ENCODE data around the gene MAGI1. TPM values are rescaled to one million over a fixed set of nuclear protein-coding genes. Genes with fewer than 3 reads are reported as not detected.

The MAGI1 gene
- total RNA-seq, 2 donors from 2014 or later, result 23.4 to 41.4 TPM

DNA sequence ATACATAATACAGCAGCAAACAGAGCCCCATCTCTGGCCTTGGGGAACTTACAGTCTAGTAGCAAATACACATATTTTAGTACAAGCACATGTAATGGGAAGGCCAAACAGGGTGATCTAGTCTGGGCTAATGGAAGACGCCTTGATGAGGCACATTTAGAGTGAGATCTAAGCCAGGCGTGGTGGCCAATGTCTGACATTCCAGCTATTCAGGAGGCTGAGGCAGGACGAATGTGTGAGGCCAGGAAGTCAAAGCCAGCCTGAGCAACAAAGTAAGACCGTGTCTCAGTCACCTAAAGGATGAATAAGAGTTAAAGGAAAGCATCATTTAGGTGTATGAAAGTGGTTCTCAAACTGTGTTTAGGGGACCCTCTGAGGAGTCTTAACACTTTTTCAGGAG lies 291.9 kb downstream of the MAGI1 start:
- H3K4me3 ChIP-seq, result no peak overlapping the region
- no peak overlapping the region for H3K9ac ChIP-seq (ENCODE audit: low read depth in 2 of 2, low read length in 2 of 2)
- no peak for DNase-seq
- no peaks in the 10 kb centered on the region for H3K27me3 ChIP-seq
- no peak overlapping the region for H3K27ac ChIP-seq
- H3K4me1 ChIP-seq, result no peaks in the 10 kb centered on the region
- H3K9me3 ChIP-seq, result no peaks in the 10 kb centered on the region
- no peaks in the 10 kb centered on the region for H3K36me3 ChIP-seq
- no peak for TF ChIP-seq CTCF (IDR thresholded peaks at IDR 0.05)
- intact Hi-C loops (cut with DNase I), result no loop called here

DNA sequence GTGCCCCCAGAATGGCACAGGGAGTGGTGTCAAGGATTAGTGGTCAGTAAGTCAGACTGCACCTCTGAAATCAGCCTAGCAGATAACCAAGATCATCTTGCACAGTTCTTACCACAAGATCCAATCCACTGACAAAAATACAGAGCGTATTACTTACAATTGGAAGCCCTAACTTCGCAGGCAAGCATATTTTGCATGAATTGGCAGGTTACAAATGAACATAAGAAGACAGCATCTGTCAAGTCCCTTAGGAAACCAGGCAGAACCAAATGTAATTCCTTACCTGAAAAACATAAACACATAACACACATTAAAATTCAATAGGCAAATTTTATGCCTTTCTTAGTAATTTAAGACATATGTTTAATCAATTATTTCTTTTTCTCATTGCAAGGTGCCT lies 293.4 kb downstream of the MAGI1 start:
- no peak for TF ChIP-seq CTCF (IDR thresholded peaks at IDR 0.05)
- Histone ChIP-seq H3K27ac (no peak overlapping the region), H3K4me1 (no peaks in the 10 kb centered on the region), H3K9me3 (no peaks in the 10 kb centered on the region), H3K9ac (ENCODE audit: low read depth in 2 of 2, low read length in 2 of 2) (no peak overlapping the region), H3K4me3 (no peak overlapping the region), H3K27me3 (no peaks in the 10 kb centered on the region), H3K36me3 (no peaks in the 10 kb centered on the region)
- DNase-seq, result no peak
- intact Hi-C loops (cut with DNase I), result no loop called here

GRCh38 chr3:65742914-65743313 lies 295.8 kb downstream of the MAGI1 start:
- H3K27me3 ChIP-seq, result no peaks in the 10 kb centered on the region
- no peak for TF ChIP-seq CTCF (IDR thresholded peaks at IDR 0.05)
- H3K9ac ChIP-seq (ENCODE audit: low read depth in 2 of 2, low read length in 2 of 2), result no peak overlapping the region
- no peaks in the 10 kb centered on the region for H3K4me1 ChIP-seq
- no peak overlapping the region for H3K4me3 ChIP-seq
- intact Hi-C loops (cut with DNase I), result no loop called here
- H3K36me3 ChIP-seq, result no peaks in the 10 kb centered on the region
- no peaks in the 10 kb centered on the region for H3K9me3 ChIP-seq
- no peak overlapping the region for H3K27ac ChIP-seq
- no peak for DNase-seq

- Histone ChIP-seq H3K4me1 (no peaks in the 10 kb centered on the region), H3K27ac (no peak overlapping the region), H3K4me3 (no peak overlapping the region), H3K27me3 (no peaks in the 10 kb centered on the region), H3K36me3 (no peaks in the 10 kb centered on the region), H3K9ac (ENCODE audit: low read depth in 2 of 2, low read length in 2 of 2) (no peak overlapping the region), H3K9me3 (no peaks in the 10 kb centered on the region)
- TF ChIP-seq CTCF (IDR thresholded peaks at IDR 0.05), result no peak
- intact Hi-C loops (cut with DNase I), result no loop called here
- no peak for DNase-seq
Measured at GRCh38 chr3:65741540-65741939, 297.2 kb downstream of the MAGI1 start.

DNA sequence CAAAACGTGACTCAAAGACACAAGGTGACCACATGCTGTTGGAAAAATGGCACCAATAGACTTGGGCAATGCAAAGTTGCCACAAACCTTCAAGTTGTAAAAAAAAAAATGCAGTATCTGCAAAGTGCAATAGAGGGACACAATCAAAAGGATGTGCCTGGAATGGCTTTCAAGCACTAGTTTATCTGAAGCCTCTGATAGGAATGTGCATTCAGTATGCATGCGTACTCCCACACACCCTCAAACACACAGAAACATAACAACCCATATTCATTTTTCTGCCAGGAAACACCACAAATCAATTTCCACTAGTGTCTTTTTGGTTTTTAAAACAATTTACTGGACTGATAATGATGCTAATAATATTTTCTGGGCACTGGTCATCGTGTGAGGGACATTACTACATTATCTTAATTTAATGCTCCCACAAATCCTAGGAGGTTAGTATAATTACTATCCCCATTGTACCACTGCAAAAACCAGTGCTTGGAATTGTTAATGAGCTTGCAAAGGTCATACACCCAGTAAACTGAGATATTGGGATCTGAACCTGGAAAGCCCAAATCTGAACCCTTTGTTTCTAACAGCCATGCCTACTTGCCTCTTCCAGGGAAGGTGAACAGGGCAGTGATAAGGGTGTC lies 298.7 kb downstream of the MAGI1 start:
- Histone ChIP-seq H3K27ac (no peak overlapping the region), H3K4me3 (no peak overlapping the region), H3K36me3 (no peaks in the 10 kb centered on the region), H3K4me1 (no peaks in the 10 kb centered on the region), H3K9ac (ENCODE audit: low read depth in 2 of 2, low read length in 2 of 2) (no peak overlapping the region), H3K9me3 (no peaks in the 10 kb centered on the region), H3K27me3 (no peaks in the 10 kb centered on the region)
- intact Hi-C loops (cut with DNase I), result loop anchor here (10.0 kb wide), 3 partner anchors 305 to 1205 kb away; no protein-coding TSS in a partner anchor
- TF ChIP-seq CTCF (IDR thresholded peaks at IDR 0.05), result no peak
- no peak for DNase-seq

All from colonic mucosa (tissue), 4 donors.